GM12892 (cell line): ENCODE data around the gene CCL19.

Source experiments
- POLR2A ChIP-seq: IDR thresholded peaks from 2 replicates; pipeline ENCODE4 v1.6.1; 2011; ENCODE audit warnings: low read depth, low read length, control low read depth
- TAF1 ChIP-seq: IDR thresholded peaks from 2 replicates; pipeline ENCODE4 v1.6.1; 2011; ENCODE audit warnings: low read depth, mild to moderate bottlenecking, control low read depth, low read length, borderline replicate concordance

GRCh38 chr9:34687276-34688030 is 3.6 kb downstream of the CCL19 start:
- TF ChIP-seq POLR2A, result no peak
- TF ChIP-seq TAF1, result no peak
